22Rv1 (cell line): ENCODE results near the gene ALDH16A1.

ENCODE experiments used
- H3K27ac ChIP-seq: fragments of 450-650 bp; 2 replicates; pipeline ENCODE4 v1.5.1; 2017
- ZFX ChIP-seq: fragments of 450-650 bp; IDR thresholded peaks from 2 replicates; pipeline ENCODE4 v1.6.1; 2017; ENCODE audit warnings: antibody characterized with exemption, borderline replicate concordance
- TF ChIP-seq, protein P1 (sequence below): fragments of 450-650 bp; IDR thresholded peaks from 2 replicates; pipeline ENCODE4 v1.5.1; 2017; ENCODE audit warnings: mild to moderate bottlenecking

The ALDH16A1 gene

DNA sequence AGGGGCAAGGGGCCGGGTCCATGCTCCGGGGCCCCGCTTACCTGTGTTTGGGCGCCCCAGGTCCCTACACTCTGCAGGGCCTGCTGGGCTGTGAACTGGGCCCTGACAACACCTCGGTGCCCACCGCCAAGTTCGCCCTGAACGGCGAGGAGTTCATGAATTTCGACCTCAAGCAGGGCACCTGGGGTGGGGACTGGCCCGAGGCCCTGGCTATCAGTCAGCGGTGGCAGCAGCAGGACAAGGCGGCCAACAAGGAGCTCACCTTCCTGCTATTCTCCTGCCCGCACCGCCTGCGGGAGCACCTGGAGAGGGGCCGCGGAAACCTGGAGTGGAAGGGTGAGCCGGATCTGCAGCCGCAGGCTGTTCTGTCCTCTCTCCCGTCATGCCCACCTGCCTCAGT is 61.1 kb downstream of the ALDH16A1 start:
- no peak overlapping the region for H3K27ac ChIP-seq
- TF ChIP-seq, protein P1, sequence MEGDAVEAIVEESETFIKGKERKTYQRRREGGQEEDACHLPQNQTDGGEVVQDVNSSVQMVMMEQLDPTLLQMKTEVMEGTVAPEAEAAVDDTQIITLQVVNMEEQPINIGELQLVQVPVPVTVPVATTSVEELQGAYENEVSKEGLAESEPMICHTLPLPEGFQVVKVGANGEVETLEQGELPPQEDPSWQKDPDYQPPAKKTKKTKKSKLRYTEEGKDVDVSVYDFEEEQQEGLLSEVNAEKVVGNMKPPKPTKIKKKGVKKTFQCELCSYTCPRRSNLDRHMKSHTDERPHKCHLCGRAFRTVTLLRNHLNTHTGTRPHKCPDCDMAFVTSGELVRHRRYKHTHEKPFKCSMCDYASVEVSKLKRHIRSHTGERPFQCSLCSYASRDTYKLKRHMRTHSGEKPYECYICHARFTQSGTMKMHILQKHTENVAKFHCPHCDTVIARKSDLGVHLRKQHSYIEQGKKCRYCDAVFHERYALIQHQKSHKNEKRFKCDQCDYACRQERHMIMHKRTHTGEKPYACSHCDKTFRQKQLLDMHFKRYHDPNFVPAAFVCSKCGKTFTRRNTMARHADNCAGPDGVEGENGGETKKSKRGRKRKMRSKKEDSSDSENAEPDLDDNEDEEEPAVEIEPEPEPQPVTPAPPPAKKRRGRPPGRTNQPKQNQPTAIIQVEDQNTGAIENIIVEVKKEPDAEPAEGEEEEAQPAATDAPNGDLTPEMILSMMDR = no peak
- TF ChIP-seq ZFX = no peak

DNA sequence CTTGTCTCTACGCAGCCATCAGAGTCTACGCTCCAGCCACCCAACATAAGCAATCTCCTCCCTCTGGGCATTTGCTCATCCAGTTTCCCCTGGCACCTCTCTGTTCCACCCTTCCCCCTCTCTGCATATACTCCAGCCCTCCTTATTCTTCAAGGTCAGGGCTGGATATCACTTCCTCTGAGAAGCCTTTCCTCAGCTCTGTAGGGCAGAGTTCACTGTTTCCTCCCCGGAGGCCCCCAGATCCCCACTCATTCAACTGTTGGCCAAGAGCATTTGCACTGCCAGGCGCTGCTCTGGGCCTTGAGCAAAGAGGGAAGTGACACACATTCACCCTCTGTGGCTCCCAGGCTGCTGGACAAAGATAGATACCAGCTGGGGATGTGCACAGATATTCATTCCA is 62.7 kb downstream of the ALDH16A1 start:
- TF ChIP-seq ZFX = no peak
- TF ChIP-seq, protein P1 = no peak
- H3K27ac ChIP-seq = no peak overlapping the region

DNA sequence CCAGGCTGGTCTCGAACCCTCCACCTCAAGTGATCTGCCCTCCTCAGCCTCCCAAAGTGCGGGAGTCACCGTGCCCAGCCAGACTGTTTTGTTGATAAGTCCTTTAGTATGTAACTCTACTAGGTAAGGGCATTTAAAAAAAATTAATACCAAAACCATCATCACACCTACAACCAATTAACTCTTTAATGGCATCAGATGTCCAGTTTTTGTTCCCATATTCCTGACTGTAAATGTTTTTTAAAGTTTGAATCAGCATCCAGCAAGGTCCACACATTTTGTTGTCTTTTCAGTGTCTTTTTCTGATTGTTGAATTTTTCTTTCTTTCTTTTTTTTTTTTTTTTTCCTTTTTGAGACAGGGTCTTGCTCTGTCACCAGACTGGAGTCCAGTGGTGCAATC is 65.0 kb downstream of the ALDH16A1 start:
- TF ChIP-seq, protein P1 = no peak
- no peak for TF ChIP-seq ZFX
- H3K27ac ChIP-seq = no peak overlapping the region
